Stimulated activated naive CD8-positive, alpha-beta T cell treated with anti-CD3 and anti-CD28 coated beads, Interleukin-15, Interleukin-2, amounts not matched to agents 100 ng/mL and 50 ng/mL, for 24 hours (primary cell): ENCODE results near the gene DNAH1.
"Not testable (repeated sequence)": the region's sequence is repeated elsewhere in the genome, so short reads cannot be mapped to it uniquely, and the experiment has no call there.

Experiments
- H3K27ac Mint-ChIP-seq: one replicate; pipeline ENCODE4 v1.8.0; 2021; ENCODE audit warnings: mild to moderate bottlenecking, mixed read lengths
- H3K27me3 Mint-ChIP-seq: one replicate; pipeline ENCODE4 v1.8.0; 2021; ENCODE audit warnings: mixed read lengths
- H3K36me3 Mint-ChIP-seq: one replicate; pipeline ENCODE4 v1.8.0; 2021; ENCODE audit warnings: low read depth, mixed read lengths
- H3K4me1 Mint-ChIP-seq: one replicate; pipeline ENCODE4 v1.8.0; 2021; ENCODE audit warnings: low read depth, mixed read lengths
- H3K4me3 Mint-ChIP-seq: one replicate; pipeline ENCODE4 v1.8.0; 2021; ENCODE audit warnings: mild to moderate bottlenecking, mixed read lengths
- H3K9me3 Mint-ChIP-seq: one replicate; pipeline ENCODE4 v1.8.0; 2021; ENCODE audit warnings: mixed read lengths

DNAH1 gene

DNA sequence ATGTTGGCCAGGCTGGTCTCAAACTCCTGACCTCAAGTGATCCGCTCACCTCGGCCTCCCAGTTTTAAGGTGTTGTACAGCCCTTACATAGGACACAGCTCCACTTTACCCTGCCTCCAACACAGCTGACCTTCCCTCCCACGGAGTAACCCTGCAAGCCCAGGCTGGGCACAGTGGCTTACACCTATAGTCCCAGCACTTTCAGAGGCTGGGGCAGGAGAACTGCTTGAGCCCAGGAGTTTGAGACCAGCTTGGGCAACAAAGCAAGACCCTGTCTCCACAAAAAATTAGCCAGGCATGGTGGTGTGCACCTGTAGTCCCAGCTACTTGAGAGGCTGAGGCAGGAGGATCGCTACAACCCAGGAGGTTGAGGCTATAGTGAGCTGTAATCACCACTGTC, 32.1 kb upstream of the DNAH1 start:
- Mint-ChIP-seq H3K36me3 (peaks cover 10% of the 10 kb centered on the region), H3K27ac (peak overlapping the region; percentile 84), H3K4me1 (peaks cover 65% of the 10 kb centered on the region)
- not testable (repeated sequence) for H3K9me3 Mint-ChIP-seq, H3K4me3 Mint-ChIP-seq, H3K27me3 Mint-ChIP-seq

DNA sequence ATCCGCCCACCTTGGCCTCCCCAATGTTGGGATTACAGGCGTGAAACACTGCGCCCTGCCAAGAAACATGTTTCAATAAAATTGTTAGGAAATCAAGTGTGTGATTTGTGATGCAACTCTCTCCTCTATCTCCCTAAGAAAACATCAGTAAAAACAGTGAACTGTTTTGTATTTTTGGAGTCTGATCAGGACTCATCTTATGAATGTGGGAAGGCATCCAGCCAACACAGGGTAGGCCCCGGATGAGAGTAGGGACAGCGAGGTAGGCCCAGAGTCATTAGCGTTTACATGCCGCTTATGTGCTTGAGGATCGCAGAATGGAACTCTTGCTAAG, 29.4 kb upstream of the DNAH1 start:
- Mint-ChIP-seq H3K27ac (peak overlapping the region; percentile 100), H3K27me3 (no peaks in the 10 kb centered on the region), H3K4me3 (peak overlapping the region; percentile 92), H3K4me1 (peaks cover 48% of the 10 kb centered on the region), H3K9me3 (no peaks in the 10 kb centered on the region), H3K36me3 (peaks cover 14% of the 10 kb centered on the region)

DNA sequence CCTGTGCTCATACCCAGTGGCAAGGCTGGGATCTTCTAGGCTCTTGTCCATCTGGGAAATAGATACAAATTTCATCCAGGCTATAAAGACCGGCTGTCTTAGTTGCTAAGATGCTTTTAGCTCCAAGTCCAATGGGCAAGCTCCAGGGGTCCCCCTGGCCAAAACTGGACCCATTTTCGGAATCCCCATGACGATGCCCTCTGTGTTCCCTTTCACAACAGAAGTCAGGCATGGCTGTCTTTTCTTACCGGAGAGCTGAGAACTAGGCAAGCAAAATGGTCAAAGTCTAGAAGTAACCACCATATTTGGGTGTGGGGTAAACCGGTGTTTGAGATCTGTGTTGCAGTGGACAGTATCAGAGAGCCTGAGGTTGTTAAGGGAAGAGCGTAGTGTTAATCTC, 27.4 kb upstream of the DNAH1 start:
- Mint-ChIP-seq H3K9me3 (no peaks in the 10 kb centered on the region), H3K4me1 (peaks cover 30% of the 10 kb centered on the region), H3K27me3 (no peaks in the 10 kb centered on the region), H3K27ac (peak overlapping the region; percentile 100), H3K4me3 (peak overlapping the region; percentile 92), H3K36me3 (peaks cover 14% of the 10 kb centered on the region)

DNA sequence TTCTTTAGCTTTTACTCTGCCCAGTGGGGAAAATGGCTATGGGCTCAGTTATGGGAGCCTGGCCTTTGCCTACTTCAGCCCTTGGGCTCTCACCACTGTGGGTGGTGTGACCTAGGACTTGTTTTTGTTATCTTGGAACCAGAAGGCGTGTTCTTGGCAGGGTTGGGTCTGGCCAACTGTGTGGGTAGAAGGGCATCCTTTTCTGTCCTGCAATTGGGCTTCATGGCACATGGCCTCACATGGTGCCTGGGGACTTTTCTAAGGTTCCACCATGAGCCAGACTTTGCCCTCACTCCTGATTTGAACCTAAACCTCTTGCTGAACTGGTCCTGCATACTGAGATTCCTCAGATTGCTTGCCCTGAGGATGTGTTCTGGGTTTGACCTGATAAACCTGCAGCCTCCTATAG, 26.8 kb upstream of the DNAH1 start:
- Mint-ChIP-seq H3K4me3 (no peak overlapping the region), H3K27ac (no peak overlapping the region)

DNA sequence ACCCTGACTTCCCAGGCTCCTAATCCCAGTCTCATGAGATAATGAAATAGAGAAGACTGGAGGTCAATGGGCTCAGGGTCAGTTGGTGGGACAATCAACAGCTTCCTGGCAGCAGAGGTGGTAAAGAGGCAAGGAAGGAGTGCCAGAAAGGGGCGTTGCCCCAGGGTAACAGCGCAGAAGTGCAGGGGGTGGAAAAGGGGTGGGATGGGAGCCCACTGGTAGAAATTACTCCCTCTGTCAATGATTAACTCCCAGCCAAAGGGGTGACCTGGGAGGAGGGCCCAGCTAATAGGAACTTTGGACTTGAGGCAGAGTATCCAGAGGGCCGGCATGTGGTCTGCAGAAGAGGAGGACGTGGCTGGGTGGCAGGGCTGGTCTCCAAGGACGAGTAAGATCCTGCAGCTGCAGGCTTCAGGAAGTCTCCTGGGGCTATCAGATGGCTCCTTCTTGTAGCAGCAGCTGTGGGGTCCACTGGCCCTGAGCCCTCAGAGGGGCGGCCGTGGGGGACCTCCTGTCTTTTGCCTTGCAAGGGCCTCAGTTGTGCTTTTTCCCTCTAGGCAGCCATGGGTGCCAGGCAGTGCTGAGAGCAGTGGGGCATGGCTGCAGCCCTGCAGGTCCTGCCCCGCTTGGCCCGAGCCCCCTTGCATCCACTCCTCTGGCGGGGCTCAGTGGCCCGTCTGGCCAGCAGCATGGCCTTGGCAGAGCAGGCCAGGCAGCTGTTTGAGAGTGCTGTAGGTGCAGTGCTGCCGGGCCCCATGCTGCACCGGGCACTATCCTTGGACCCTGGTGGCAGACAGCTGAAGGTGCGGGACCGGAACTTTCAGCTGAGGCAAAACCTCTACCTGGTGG, 26.1 kb upstream of the DNAH1 start:
- no peak overlapping the region for H3K4me3 Mint-ChIP-seq
- H3K27me3 Mint-ChIP-seq = no peaks in the 10 kb centered on the region
- H3K27ac Mint-ChIP-seq = no peak overlapping the region
- peaks cover 14% of the 10 kb centered on the region for H3K36me3 Mint-ChIP-seq
- H3K4me1 Mint-ChIP-seq = peaks cover 25% of the 10 kb centered on the region
- no peaks in the 10 kb centered on the region for H3K9me3 Mint-ChIP-seq

More for the DNA sequence above, 26.8 kb upstream of the DNAH1 start:
- peaks cover 14% of the 10 kb centered on the region for H3K36me3 Mint-ChIP-seq
- H3K4me1 Mint-ChIP-seq = peaks cover 25% of the 10 kb centered on the region
- H3K27me3 Mint-ChIP-seq = no peaks in the 10 kb centered on the region
- no peaks in the 10 kb centered on the region for H3K9me3 Mint-ChIP-seq

DNA sequence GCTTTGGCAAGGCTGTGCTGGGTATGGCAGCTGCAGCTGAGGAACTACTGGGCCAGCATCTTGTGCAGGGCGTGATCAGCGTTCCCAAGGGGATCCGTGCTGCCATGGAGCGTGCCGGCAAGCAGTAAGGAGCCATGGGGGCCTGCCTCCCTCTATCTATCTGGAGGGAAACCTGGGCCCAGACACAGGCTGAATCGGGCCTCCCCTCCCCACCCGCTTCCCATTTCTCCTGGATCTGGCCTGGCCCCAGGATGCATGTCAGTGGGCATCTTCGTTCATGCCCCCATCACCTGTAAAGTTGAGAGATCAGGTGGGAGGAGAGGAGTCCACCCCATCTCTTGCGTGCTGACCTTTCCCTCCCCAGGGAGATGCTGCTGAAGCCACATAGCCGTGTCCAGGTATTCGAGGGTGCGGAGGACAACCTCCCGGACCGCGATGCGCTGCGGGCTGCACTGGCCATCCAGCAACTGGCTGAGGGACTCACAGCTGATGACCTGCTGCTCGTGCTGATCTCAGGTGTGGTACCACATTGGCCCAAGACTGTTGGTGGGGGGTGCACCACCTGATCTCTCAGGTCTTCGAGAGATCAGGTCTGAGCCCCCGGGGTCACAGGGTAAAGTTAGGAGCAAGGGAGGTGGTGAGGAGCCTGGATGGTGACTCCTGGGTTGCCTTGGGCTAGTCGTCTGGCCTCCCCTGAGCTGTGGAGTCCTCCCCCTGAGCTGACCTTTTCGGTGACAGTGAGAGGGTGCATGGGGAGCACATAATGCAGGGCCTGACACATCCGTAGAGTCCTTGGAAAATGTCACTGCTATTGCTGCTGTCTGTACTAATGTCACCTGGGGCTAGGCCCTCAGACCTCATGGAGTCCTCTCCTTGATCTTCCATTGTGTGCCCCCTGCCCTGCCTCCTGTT, 25.3 kb upstream of the DNAH1 start:
- no peak overlapping the region for H3K27ac Mint-ChIP-seq

DNA sequence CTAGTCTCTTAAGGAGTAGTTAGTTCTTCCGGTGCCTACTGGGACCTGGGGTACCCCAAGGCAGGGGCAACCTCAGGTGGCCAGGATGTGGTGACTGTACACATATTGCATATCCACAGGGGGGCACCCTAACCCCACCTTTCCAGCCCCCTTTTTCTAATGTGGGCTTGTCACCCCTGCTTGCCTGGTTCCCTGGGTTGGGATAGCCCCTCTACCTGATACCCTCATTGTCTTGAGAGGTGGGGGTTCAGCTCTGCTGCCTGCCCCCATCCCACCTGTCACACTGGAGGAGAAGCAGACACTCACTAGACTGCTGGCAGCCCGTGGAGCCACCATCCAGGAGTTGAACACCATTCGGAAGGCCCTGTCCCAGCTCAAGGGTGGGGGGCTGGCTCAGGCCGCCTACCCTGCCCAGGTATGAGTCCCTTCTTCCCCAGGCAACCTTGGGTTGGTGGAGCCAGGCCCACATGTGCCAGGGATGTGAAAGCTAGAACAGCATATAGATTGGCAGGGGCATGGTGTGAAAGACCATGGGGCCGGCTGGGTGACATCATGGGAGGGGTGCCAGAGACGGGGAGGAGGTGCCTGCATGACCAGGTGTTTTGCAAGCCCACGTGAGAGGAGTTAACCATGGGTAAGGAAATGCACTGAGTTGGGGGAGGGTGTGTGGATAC, 24.5 kb upstream of the DNAH1 start:
- H3K27me3 Mint-ChIP-seq = no peaks in the 10 kb centered on the region
- H3K9me3 Mint-ChIP-seq = no peaks in the 10 kb centered on the region
- peaks cover 14% of the 10 kb centered on the region for H3K36me3 Mint-ChIP-seq
- H3K4me3 Mint-ChIP-seq = no peak overlapping the region
- H3K4me1 Mint-ChIP-seq = peaks cover 23% of the 10 kb centered on the region
- H3K27ac Mint-ChIP-seq = no peak overlapping the region

More for the DNA sequence above, 25.3 kb upstream of the DNAH1 start:
- peaks cover 25% of the 10 kb centered on the region for H3K4me1 Mint-ChIP-seq
- H3K27me3 Mint-ChIP-seq = no peaks in the 10 kb centered on the region
- peaks cover 14% of the 10 kb centered on the region for H3K36me3 Mint-ChIP-seq
- no peaks in the 10 kb centered on the region for H3K9me3 Mint-ChIP-seq
- no peak overlapping the region for H3K4me3 Mint-ChIP-seq

DNA sequence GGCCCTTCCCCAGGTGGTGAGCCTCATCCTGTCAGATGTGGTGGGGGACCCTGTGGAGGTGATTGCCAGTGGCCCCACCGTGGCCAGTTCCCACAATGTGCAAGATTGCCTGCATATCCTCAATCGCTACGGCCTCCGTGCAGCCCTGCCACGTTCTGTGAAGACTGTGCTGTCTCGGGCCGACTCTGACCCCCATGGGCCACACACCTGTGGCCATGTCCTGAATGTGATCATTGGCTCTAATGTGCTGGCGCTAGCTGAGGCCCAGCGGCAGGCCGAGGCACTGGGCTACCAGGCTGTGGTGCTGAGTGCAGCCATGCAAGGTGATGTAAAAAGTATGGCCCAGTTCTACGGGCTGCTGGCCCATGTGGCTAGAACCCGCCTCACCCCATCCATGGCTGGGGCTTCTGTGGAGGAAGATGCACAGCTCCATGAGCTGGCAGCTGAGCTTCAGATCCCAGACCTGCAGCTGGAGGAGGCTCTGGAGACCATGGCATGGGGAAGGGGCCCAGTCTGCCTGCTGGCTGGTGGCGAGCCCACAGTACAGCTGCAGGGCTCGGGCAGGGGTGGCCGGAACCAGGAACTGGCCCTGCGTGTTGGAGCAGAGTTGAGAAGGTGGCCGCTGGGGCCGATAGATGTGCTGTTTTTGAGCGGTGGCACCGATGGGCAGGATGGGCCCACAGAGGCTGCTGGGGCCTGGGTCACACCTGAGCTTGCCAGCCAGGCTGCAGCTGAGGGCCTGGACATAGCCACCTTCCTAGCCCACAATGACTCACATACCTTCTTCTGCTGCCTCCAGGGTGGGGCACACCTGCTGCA, 23.7 kb upstream of the DNAH1 start:
- Mint-ChIP-seq H3K36me3 (peaks cover 9% of the 10 kb centered on the region), H3K4me1 (peaks cover 17% of the 10 kb centered on the region), H3K27me3 (no peaks in the 10 kb centered on the region), H3K27ac (no peak overlapping the region), H3K9me3 (no peaks in the 10 kb centered on the region), H3K4me3 (no peak overlapping the region)

DNA sequence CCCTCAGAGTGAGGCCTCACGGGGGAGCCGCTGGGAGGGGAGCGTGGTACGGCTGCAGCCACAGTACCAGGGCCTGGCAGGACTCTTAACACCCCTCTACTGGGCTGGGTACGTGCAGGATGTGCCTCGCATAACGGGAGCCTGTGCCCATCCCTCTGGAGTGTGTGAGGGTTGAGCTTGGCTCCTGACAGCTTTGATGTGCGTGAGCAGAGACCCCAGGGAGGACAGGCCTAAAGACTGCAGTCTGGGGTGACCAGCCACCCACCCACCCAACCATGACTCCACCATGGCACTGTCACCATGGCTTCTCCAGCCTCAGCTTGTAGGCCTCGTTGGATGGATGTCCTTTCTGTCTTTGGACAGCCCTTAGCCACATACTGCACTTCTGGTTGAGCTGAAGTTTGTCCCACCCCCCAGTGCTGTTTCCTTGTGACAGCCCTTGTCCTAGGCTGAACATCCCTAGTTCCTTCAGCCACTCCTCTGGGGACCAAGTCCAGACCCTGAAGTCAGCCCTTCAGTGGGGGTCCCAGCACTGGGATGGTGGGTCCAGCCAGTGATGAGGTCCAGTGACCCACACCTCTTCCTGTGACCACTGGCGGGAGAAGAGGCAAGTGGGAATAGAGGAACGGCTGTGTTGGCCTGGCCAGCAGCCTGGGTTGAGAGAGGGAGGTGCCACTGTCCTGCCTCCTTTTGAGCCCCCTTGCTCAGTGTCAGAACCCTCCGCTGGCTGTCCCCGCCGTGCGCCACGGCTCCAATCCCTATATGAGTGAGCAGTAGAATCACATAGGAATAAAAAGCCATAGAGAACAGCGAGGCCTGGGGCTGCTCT, 22.4 kb upstream of the DNAH1 start:
- peaks cover 13% of the 10 kb centered on the region for H3K4me1 Mint-ChIP-seq
- H3K4me3 Mint-ChIP-seq = no peak overlapping the region
- peaks cover 9% of the 10 kb centered on the region for H3K36me3 Mint-ChIP-seq
- no peaks in the 10 kb centered on the region for H3K9me3 Mint-ChIP-seq
- H3K27me3 Mint-ChIP-seq = no peaks in the 10 kb centered on the region
- no peak overlapping the region for H3K27ac Mint-ChIP-seq

DNA sequence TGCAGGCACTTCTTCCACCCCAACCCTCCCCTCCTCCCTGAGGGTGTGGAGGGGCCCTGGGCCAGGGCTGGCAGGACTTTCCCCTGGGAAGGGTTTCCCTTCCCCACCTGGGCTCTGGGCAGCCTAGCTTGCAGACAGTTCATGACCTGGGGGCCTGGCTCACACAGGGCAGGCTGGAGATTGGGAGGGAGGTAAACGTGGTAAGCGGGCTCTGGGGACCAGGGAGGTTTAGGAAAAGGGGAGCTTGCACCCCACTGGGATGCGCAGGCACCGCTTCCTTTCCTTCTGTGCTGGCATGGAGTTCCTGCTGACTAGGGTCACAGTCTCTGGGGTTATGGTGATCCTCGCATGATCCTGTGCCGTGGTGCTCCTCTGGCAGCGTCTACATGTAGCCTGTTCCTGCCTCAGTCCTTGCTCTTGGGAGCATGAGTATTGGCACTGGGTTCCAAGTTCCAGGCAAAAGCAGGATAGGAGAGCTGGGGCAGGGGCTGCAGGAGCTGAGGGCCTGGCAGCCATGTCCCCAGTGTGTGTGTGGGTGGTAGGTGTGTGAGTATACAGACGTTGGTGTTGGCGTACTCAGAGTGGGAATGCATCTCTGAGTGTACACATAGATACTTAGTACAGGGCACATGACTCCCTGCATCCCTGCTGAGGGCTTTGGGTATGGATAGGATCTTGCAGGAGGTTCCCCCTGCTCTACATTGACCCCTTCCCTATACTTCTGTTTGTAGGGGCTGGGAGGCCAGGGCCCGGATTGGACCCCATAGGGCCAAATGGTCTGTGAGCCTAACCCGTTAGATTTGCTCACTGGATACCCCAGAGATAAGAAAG, 21.6 kb upstream of the DNAH1 start:
- no peaks in the 10 kb centered on the region for H3K27me3 Mint-ChIP-seq
- no peaks in the 10 kb centered on the region for H3K9me3 Mint-ChIP-seq
- no peak overlapping the region for H3K27ac Mint-ChIP-seq
- peaks cover 9% of the 10 kb centered on the region for H3K36me3 Mint-ChIP-seq
- H3K4me1 Mint-ChIP-seq = peaks cover 6% of the 10 kb centered on the region
- no peak overlapping the region for H3K4me3 Mint-ChIP-seq

DNA sequence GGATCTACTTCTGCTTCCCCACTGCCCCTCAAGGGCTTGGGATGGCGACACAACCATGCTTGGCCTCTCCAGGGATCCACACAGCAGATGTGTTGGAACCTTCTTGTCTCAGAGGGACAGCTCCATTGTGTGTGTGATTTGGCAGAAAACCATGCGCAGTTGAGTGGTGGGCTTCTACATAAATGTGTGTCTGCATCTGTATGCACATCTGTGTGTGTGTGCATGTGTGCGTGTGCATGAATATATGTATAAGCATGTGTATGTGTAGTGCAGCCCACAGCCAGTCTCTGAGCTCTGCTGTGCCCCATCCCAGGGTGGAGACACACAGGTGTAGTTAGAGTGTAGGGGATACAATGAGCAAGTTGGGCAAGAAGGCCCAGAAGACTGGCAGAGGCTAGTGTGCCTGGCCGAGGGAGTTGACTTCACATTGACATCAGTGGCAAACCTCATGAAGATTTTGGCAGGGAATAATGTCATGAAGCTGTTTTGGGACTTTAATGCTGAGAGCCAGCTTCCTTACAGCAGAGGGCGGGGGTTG, 20.4 kb upstream of the DNAH1 start:
- peaks cover 9% of the 10 kb centered on the region for H3K36me3 Mint-ChIP-seq

DNA sequence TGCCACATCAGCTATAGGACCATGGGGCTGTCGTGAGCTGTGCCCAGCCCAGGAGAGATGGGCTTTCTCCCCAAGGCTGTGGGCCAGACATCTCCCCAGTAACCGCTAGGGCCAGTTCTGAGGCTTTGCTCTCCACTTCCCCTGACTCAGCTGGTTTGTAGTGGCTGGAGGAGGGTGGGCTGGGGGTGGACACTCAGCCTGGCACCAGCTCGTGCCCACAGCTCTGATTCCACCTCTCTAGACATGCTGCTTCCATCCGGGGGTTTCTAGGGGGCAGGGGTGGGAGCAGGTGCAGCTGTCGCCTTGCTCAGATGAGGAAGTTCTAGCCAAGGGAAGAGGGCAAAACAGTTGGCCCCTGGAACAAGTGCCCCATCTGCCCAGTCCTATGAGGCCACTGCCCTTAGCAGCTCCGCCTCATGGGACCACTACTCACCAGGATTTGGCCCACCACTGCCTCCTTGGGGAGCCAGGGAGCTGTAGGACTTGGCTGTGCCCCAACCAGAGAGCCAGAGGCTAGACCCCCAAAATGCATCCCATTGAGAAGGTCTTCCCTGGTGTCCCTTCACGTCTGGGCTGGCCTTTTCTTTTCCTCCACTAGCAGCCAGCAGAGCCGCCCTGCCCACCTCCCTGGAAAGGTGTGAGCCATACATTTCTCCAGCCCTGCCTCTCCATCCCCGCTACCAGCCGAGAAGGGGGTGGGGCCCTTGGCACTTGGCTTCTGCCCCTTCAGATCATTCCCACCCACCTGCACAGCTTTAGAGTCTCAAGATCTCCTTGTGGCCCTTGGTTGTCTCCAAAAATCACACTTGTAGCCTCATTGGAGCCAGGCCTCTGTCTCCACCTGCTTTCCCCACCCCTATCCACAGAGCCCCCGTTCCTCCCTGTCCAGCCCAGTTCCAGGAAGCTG, 18.6 kb upstream of the DNAH1 start:
- H3K9me3 Mint-ChIP-seq = no peaks in the 10 kb centered on the region
- no peaks in the 10 kb centered on the region for H3K27me3 Mint-ChIP-seq
- peaks cover under 1% of the 10 kb centered on the region for H3K36me3 Mint-ChIP-seq
- H3K4me3 Mint-ChIP-seq = no peak overlapping the region
- no peak overlapping the region for H3K27ac Mint-ChIP-seq
- peaks cover 3% of the 10 kb centered on the region for H3K4me1 Mint-ChIP-seq

More for the DNA sequence above, 20.4 kb upstream of the DNAH1 start:
- Mint-ChIP-seq H3K4me1 (peaks cover 8% of the 10 kb centered on the region), H3K27me3 (no peaks in the 10 kb centered on the region), H3K4me3 (no peak overlapping the region), H3K9me3 (no peaks in the 10 kb centered on the region), H3K27ac (no peak overlapping the region)
